ENCODE results near the gene XCR1. TPM values are rescaled to one million over a fixed set of nuclear protein-coding genes. Genes with fewer than 3 reads are reported as not detected.
"Not testable (repeated sequence)": the region's sequence is repeated elsewhere in the genome, so short reads cannot be mapped to it uniquely, and the experiment has no call there.

The XCR1 gene
- total RNA-seq, 2 donors from 2014 or later = not detected

DNA sequence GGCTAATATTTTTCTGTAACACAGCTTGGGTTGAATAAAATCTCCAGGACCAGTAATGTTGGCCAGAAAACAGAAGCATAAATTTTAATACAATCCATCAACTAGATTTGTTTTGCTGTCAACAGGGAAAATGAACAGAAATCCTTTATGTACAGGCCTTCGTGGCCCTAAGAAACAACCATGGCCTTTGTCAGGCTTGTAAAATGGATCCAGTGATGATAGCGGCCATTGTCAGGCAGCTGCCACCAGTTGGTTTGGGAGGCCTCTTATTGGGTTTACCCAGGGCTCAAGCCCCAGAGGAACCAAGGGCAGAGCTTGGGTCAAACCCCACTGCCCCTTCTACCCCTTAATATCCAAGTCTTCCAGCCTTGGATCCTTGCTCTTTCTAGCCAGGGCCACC, 26.1 kb downstream of the XCR1 start:
- Mint-ChIP-seq H3K36me3 (ENCODE audit: low read depth) (no peaks in the 10 kb centered on the region), H3K4me1 (no peaks in the 10 kb centered on the region), H3K27ac (no peak overlapping the region), H3K27me3 (ENCODE audit: insufficient read depth) (peaks cover 9% of the 10 kb centered on the region), H3K9me3 (no peaks in the 10 kb centered on the region), H3K4me3 (no peak overlapping the region)
- Histone ChIP-seq H3K4me1 (ENCODE audit: control insufficient read depth, insufficient read depth, low read length) (no peaks in the 10 kb centered on the region), H3K27me3 (ENCODE audit: control insufficient read depth, insufficient read depth, low read length, poor library complexity, severe bottlenecking) (no peaks in the 10 kb centered on the region), H3K4me3 (ENCODE audit: low read length) (no peak overlapping the region), H3K27ac (ENCODE audit: low read depth, low read length) (no peak overlapping the region), H3K9me3 (ENCODE audit: control insufficient read depth, low read length) (no peaks in the 10 kb centered on the region), H3K36me3 (ENCODE audit: control insufficient read depth, insufficient read depth, low read length) (no peaks in the 10 kb centered on the region), H3K9ac (ENCODE audit: extremely low read depth, low read length, poor library complexity, severe bottlenecking) (no peak overlapping the region)
- 75 to 91% methylated on average over 1 to 2 of the region's 2 CpGs for WGBS, 2 experiments (ENCODE audit: insufficient coverage in 1 of 2, insufficient read length in 1 of 2)
- no peak for TF ChIP-seq CTCF (conservative IDR thresholded peaks at IDR 0.05)
- no peak for DNase-seq

DNA sequence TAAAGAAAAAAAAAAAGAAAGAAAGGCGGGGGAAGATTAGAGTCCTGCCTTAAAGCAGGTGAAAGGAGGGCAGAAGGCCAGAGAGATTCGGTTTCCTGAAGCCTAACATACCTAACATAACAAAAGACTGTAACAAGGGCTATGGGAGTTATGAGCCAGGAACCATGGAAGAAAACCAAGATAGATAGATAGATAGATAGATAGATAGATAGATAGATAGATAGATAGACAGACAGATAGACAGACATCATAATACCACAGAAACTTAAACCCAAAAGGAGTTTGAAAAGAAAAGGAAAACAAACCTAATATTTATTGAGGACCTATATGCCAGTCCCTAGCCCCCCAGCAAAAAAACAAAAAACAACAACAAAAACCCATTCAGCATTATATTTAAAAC, 29.3 kb downstream of the XCR1 start:
- Histone ChIP-seq H3K36me3 (ENCODE audit: control insufficient read depth, insufficient read depth, low read length) (no peaks in the 10 kb centered on the region), H3K9ac (ENCODE audit: extremely low read depth, low read length, poor library complexity, severe bottlenecking) (no peak overlapping the region), H3K27ac (ENCODE audit: low read depth, low read length) (no peak overlapping the region), H3K27me3 (ENCODE audit: control insufficient read depth, insufficient read depth, low read length, poor library complexity, severe bottlenecking) (no peaks in the 10 kb centered on the region), H3K9me3 (ENCODE audit: control insufficient read depth, low read length) (no peaks in the 10 kb centered on the region), H3K4me1 (ENCODE audit: control insufficient read depth, insufficient read depth, low read length) (peaks cover 2% of the 10 kb centered on the region), H3K4me3 (ENCODE audit: low read length) (no peak overlapping the region)
- TF ChIP-seq CTCF (conservative IDR thresholded peaks at IDR 0.05) = no peak
- WGBS, 2 experiments (ENCODE audit: insufficient coverage in 1 of 2, insufficient read length in 1 of 2) = 58% methylated on average over 2 of the region's 2 CpGs; no CpG with 5 or more reads in 1 of the 2 experiments
- no peak overlapping the region for H3K4me3 Mint-ChIP-seq
- no peaks in the 10 kb centered on the region for H3K9me3 Mint-ChIP-seq
- H3K27ac Mint-ChIP-seq = no peak overlapping the region
- H3K27me3 Mint-ChIP-seq (ENCODE audit: insufficient read depth) = peaks cover 10% of the 10 kb centered on the region
- H3K36me3 Mint-ChIP-seq (ENCODE audit: low read depth) = no peaks in the 10 kb centered on the region
- DNase-seq = no peak
- H3K4me1 Mint-ChIP-seq = peaks cover 10% of the 10 kb centered on the region

DNA sequence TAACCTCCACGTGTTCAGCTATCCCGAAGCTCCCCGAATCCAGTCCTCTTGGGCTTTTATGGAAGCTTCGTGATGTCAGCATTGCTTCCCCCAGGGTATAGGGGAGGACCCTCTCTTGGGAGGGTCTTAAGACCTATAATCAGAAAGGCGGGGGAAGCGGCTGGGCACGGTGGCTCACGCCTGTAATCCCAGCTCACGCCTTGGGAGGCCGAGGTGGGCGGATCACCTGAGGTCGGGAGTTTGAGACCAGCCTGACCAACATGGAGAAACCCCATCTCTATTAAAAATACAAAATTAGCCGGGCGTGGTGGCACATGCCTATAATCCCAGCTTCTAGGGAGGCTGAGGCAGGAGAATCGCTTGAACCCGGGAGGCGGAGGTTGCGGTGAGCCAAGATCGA, 29.8 kb downstream of the XCR1 start:
- H3K4me1 ChIP-seq (ENCODE audit: control insufficient read depth, insufficient read depth, low read length); H3K36me3 ChIP-seq (ENCODE audit: control insufficient read depth, insufficient read depth, low read length); H3K27ac Mint-ChIP-seq; H3K4me3 Mint-ChIP-seq; H3K27ac ChIP-seq (ENCODE audit: low read depth, low read length); H3K36me3 Mint-ChIP-seq (ENCODE audit: low read depth); H3K9me3 ChIP-seq (ENCODE audit: control insufficient read depth, low read length); H3K4me3 ChIP-seq (ENCODE audit: low read length); H3K27me3 ChIP-seq (ENCODE audit: control insufficient read depth, insufficient read depth, low read length, poor library complexity, severe bottlenecking); H3K9ac ChIP-seq (ENCODE audit: extremely low read depth, low read length, poor library complexity, severe bottlenecking); DNase-seq; H3K9me3 Mint-ChIP-seq: not testable (repeated sequence)
- Mint-ChIP-seq H3K27me3 (ENCODE audit: insufficient read depth) (peaks cover 10% of the 10 kb centered on the region), H3K4me1 (peaks cover 14% of the 10 kb centered on the region)
- 96 to 97% methylated on average over 4 to 19 of the region's 19 CpGs for WGBS, 2 experiments (ENCODE audit: insufficient coverage in 1 of 2, insufficient read length in 1 of 2)
